ENCODE data around the gene SH3GL1.

Gene SH3GL1

GRCh38 chr19:4431808-4432674 is 31.7 kb upstream of the SH3GL1 start:
- no peak for DNase-seq (ENCODE audit: low spot score)

- DNase-seq (ENCODE audit: low spot score), result no peak
These were observed 30.9 kb upstream of the SH3GL1 start for GRCh38 chr19:4431296-4431695.

GRCh38 chr19:4430760-4431159 is 30.4 kb upstream of the SH3GL1 start:
- no peak for DNase-seq (ENCODE audit: low spot score)

- no peak for DNase-seq (ENCODE audit: low spot score)
These were observed 29.4 kb upstream of the SH3GL1 start for GRCh38 chr19:4429771-4430171.

- no peak for DNase-seq (ENCODE audit: low spot score)
These were observed 28.9 kb upstream of the SH3GL1 start for GRCh38 chr19:4429256-4429655.

GRCh38 chr19:4428326-4428975 is 28.1 kb upstream of the SH3GL1 start:
- no peak for DNase-seq (ENCODE audit: low spot score)

- DNase-seq (ENCODE audit: low spot score), result no peak
These were observed 25.2 kb upstream of the SH3GL1 start for GRCh38 chr19:4425537-4425936.

- no peak for DNase-seq (ENCODE audit: low spot score)
These were observed 23.2 kb upstream of the SH3GL1 start for GRCh38 chr19:4423416-4424126.

GRCh38 chr19:4416268-4416667 is 15.9 kb upstream of the SH3GL1 start:
- no peak for DNase-seq (ENCODE audit: low spot score)

- no peak for DNase-seq (ENCODE audit: low spot score)
These were observed 15.0 kb upstream of the SH3GL1 start for GRCh38 chr19:4415352-4415751.

GRCh38 chr19:4414800-4415321 is 14.5 kb upstream of the SH3GL1 start:
- DNase-seq (ENCODE audit: low spot score), result no peak

GRCh38 chr19:4414144-4414799 is 13.9 kb upstream of the SH3GL1 start:
- DNase-seq (ENCODE audit: low spot score), result no peak

GRCh38 chr19:4413588-4413987 is 13.2 kb upstream of the SH3GL1 start:
- no peak for DNase-seq (ENCODE audit: low spot score)

- DNase-seq (ENCODE audit: low spot score), result no peak
These were observed 9.0 kb upstream of the SH3GL1 start for GRCh38 chr19:4409123-4409933.

GRCh38 chr19:4406626-4407025 is 6.3 kb upstream of the SH3GL1 start:
- DNase-seq (ENCODE audit: low spot score), result no peak

- no peak for DNase-seq (ENCODE audit: low spot score)
These were observed 5.6 kb upstream of the SH3GL1 start for GRCh38 chr19:4405977-4406376.

GRCh38 chr19:4403005-4403761 is 2.8 kb upstream of the SH3GL1 start:
- peak; percentile 18 for DNase-seq (ENCODE audit: low spot score)

- DNase-seq (ENCODE audit: low spot score), result peak; percentile 100
These were observed 2.0 kb upstream of the SH3GL1 start, which contains the start of gene CHAF1A for GRCh38 chr19:4402171-4403004. Gene CHAF1A, plus strand, starts transcription at chr19:4402640. Its CDS starts 123 bp downstream, at chr19:4402763.

- DNase-seq (ENCODE audit: low spot score), result no peak
These were observed 1.4 kb upstream of the SH3GL1 start for GRCh38 chr19:4401769-4402170.
